GM18526 (cell line): ENCODE measurements around the gene MCM5.

Source experiments
- POLR2A ChIP-seq: IDR thresholded peaks from 3 replicates; pipeline ENCODE4 v1.6.1; 2011; ENCODE audit not compliant: insufficient read length; ENCODE audit errors: extremely low read depth

Gene MCM5

DNA sequence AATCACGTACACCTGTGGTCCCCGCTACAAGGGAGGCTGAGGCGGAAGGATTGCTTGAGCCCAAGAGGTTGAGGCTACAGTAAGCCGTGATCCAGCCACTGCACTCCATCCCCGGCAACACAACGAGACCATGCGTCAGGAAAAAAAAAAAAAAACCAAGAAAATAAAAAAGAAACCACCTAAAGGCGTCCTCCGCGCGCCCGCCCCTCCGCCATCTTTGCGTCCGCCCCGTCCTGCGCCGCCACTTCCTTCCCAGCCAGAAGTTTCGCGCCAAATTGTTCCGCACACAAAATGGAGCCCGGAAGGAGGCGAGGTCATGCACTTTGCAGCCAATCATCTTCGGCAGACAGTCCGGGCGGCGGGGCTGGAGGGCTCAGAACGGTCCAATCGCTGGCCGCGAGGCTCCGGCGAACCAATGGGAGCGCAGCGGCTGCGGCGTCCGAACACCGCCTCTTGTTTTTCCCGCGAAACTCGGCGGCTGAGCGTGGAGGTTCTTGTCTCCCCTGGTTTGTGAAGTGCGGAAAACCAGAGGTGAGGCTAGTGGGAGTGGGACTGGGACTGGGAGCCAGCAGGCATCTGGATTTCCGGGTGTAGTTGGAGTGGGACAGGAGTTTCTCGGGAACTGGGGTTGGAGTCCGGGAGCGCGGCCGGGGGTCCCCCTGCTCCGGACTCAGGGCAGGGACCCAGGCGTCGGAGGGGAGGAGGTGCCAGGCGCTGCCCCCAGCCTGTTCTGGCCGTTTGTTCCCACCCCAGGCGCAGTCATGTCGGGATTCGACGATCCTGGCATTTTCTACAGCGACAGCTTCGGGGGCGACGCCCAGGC, at the start of gene MCM5:
Gene MCM5 (plus strand): TSS at position 463 of the 823 bp plus-strand sequence. CDS start 299 bp downstream, at position 762.
- peak; percentile 65 for TF ChIP-seq POLR2A

DNA sequence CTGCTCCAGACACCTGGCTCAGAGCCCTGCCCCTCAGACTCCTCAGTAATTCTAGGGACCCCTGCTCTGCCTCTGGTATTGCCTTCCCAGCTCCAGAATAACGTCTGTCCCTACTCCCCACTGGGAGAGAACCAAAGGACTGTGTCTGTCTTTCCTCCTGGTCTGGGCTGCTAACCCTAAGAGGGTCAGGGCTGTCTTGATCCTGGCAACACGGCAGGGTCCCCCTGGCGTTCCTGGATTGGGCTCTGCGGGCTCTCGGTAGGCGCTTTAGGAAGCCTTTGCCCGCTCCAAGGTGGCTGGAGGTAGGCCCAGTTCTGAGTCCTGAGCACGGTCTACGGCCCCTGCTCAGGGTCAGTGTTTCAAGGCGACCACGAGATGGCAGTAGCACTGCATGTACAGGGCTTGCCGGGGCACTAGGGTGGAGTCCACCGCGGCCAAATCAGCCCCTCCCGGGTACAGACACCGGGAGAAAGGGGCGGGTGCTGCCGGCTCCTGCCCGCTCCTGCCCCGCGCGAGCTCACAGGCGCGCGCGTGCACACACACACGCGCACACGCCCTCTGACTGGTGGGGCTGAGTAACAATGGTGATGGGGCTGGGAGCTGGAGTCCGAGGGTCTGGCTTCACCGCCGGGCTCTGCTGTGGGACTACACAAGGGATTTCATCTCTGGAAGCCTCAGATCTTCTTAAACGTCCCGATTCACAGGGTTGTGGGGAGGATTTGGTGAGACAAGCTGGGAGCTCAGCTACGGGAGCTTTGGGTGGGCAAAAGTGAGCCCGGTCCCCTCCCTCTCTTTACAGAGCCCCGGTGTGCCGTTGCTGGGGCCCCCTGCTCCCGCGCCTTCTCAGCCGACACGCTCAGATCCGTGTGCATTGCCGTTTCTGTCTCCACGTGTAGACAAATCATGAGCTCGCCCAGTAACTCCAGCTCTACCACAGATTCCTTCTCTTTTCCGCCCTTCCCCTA, 49.1 kb upstream of the MCM5 start:
- TF ChIP-seq POLR2A: no peak

DNA sequence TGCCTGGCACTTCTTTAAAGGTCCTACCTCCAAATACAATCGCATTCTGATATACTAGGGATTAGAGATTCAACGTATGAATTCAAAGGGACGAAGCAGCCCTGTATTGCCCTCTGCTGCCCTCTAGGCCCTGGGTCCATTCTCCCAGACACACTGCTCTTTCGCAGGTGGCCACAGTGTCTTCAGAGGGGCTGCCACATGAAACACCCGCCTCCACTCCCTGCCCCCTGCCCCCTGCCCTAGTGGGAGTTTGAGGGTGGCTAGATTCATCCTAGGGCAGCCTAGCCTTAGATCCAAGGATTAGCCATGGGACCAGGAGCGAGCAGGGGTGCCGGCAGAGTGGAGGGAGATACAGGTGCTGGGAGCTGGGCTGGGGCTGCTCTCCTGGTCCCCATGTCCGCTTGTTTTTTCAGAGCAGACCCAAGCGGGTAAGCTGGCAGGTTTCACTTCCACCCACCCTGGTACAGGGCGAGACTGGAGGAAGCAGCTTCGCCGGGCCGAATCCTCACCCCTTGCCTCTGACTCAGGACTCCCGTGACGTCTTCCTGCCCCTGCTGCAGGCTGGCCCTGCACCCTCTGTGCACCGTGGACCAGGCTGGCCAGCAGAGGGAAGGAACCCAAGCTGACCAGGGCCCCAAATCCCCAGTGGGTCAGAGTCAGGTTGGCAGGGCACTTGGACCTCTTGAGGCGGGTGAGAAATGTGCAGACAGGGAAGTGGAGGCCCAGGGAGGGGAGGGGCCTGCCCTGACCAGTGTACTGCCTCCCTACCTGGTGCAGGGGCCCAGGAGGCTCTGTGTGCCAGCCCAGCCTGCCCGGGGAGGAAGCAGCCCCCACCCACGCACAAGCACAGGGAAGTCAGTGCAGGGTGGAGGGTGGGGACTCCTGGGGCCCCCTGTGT, 47.5 kb upstream of the MCM5 start:
- no peak for TF ChIP-seq POLR2A

DNA sequence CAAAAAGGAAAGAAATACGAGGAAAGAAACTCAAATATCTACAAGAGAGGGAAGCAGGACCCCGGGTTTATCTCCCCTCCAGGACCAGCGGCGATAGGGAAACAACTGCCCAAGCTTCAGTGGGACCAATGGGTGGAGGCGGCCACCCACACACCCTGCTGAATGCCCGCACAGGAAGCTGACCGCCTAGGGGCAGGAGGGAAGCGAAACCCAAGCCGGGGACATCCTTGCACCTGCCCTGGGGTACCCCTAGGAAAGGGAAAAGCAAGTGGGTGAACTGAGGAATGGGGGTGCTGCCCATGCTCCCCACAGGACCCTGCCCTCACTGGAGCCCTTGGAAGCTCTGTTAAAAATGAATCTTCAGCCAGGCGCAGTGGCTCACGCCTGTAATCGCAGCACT, 46.6 kb upstream of the MCM5 start:
- TF ChIP-seq POLR2A: no peak

DNA sequence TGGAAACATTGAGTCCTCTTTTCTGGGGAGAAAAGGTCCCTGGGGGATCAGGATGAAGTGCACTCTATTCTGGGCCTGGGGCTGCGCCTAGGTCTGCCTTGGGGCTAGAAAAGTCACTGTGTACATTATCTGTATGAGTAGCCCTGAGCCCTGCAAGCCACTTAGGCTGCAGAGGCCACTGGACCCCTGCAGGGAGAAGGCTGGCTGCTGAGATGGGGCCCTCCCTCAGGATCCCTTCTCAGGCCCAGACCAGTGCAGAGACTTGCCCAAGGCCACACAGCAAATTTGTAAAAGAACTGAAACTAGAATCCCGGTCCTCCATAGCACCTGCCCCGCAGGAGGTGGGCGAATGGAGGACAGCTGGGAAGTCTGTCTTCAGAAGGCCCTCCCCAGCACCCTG, 45.9 kb upstream of the MCM5 start:
- no peak for TF ChIP-seq POLR2A

DNA sequence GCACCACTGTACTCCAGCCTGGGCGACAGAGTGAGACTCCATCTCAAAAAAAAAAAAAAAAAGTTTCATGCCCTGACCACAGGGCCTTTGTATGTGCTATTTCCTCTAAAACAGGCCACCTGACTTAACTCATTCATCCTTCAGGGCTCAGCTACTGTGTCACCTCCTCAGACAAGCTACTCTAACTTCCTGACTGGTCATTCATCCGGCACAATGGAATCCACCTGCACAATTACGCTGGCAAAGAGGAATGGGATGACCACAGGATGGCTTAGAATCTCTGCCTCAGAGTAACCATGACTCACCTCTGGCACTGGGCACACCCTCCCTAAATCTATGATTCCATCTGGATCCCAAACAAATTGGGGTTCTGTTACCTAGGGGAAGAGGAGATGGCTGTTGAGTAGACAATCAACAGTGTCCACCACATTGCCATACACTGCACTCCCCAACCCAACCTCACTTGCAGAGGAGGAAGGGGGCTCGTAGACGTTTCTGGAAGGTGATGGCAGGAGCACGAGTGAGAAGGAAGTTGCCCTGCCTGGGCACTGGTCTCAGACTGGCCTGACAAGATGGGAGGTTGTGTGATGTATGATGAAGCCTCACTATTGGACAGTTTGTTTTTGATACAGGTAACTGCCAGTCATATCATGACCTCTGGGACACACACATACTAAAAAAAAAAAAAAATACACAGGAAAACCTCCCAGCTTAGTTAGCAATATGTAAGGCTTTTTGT, 41.9 kb upstream of the MCM5 start:
- TF ChIP-seq POLR2A: no peak

DNA sequence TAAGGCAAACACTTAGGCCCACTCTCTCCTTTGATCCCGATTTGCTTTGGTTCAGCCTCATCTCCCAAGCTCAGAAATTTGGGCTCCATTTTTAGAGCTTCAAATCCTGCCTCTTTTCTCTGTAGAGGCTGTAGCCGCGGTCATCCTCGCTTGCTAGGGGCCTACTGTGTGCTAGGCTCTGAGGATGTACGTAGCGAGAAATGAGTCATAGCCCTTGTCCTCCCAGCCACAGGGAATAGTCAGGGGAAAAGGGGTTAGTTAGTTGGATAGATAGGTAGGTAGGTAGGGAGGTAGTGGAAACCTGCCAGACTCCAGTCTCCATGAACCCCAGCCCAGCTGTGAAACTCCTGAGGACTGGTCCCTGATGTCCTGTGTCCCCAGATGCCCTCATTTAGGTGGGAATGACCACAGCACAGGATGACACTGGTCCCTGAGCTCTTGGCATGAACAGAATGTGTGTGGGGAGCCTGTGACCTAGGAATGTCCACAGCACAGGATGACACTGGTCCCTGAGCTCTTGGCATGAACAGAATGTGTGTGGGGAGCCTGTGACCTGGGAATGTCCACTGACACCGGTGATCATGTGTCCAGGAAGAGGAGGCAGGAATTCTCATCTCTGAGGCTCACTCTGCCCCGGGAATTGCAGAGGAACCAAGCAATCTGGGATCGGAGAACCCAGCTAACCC, 40.4 kb upstream of the MCM5 start:
- TF ChIP-seq POLR2A: no peak

DNA sequence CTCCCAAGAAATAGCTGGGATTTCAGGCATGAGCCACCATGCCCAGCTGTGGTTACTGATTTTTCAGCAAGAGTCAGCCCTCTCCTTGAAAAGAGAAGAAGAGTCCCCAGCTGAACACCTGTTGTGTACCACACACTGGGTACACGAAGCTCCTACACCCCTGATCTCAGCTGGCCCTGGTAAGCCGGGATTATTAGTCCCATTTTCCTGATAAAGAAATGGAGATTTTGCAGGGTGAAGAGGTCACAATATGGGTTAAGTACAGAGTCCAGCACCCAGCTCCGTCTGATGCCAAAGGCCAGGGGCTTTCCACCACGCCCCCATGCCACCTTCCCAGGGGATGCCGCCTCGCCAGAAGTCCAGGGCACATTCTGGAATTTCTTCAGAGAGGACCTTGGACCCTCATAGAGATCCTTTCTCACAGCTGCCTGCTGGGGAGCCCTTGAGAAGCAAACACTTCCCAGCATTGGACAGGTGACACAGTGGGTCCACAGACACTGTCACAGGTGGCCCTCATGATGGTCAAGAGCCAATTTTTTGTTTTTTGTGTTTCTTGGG, 38.9 kb upstream of the MCM5 start:
- no peak for TF ChIP-seq POLR2A

DNA sequence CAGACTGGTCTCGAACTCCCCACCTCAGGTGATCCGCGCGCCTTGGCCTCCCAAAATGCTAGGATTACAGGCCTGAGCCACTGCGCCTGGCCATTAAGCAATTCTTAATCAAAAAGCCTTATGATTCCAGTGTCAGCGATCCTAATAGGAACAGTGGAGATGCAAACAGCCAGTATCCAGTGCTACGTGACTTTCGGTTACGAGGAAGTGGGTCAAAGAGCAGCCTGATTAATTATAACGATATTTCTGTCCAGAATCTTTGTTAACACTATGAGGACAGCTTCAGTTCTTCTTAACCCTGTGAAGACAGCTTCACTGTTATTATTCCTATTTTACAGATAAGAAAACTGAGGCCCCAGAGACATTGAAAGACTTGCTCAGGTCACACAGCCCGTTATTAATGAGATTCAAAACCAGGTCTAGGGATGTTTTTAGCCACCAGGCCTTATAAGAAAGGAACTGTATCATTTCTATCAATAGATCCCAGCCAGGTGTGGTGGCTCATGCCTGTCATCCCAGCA, 36.3 kb upstream of the MCM5 start:
- TF ChIP-seq POLR2A: no peak

DNA sequence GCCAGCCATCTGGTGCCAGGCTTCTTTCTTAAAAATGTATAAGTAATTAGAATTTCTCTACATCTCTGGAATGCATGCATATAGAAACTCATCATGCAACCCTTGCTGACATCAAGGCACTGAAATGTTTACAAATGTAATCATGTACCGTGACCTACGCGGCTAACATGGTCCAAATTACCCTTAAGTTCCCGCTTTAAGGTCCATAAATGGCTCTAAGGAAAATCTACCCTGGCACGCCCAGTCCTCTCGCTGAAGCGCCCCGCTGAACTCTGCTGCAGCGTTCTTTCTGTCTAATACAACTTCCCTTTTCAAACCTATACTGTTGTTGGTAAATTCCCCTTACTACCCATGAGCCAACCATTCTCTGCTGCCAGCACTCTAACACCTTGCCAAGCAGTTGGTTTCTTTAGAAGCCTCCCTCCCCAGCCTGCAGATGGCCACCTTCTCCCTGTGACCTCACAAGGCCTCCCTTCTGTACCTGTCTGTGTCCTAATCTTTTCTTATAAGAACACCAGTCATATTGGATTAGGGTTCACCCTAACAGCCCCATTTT, 32.5 kb upstream of the MCM5 start:
- TF ChIP-seq POLR2A: no peak

DNA sequence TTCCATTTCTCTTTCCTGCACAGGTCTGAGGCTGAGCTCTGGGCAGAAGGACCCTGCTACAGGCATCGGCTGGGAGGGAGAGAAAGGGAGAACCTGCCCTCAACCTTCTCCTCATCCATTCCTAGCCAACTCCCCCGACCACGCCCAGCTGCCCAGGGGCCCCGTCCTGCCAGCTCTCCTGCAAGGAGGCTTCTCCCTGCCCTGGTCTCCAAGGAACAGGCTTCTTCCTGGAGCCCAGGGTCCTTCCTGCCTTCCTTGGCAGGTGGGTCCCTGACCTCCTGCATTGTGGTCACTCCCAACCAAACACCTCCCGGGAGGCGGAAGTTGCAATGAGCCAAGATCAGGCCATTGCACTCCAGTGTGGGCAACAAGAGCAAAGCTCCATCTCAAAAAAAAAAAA, 31.6 kb upstream of the MCM5 start:
- no peak for TF ChIP-seq POLR2A

DNA sequence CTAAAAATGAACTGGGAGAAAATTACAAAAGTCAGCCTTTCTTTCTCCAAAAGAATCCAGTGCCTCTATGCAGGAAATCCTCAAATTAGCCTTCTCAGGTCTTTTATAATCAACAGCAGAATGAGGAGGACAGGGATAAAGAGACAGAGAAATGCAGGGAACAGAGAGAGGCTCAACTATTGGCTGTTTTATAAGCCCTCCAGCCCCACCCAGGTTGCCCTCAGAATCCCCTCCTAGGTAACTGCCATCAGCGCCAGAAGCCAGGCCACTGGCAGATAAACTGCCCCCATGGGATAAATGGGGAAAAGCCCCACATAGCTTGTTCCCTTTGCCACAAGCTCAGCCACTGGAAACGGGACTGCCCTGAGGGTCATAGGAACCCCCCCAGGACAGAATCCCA, 29.9 kb upstream of the MCM5 start:
- TF ChIP-seq POLR2A: no peak

DNA sequence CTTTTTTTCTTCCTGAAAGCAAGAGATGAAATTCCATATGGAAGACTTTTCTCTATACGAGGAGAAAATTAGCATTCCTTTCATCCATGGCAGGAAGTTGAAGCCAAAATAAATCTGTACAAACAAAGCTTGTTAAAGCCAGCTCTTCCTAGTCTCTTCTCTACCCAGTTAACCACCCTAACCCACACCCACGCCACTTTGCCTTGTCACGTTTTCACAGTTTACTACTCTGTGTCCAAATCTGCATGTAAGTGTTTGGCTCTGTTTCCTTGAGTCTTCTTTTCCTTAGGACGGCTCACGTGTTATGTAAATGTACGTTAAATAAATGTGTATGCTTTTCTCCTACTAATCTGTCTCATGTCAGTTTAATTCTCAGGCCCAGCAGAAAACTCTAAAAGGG, 26.2 kb upstream of the MCM5 start:
- TF ChIP-seq POLR2A: no peak
